Colonic mucosa (tissue), 4 donors: Measurements from ENCODE around the gene TIMM10. TPM values are rescaled to one million over a fixed set of nuclear protein-coding genes. Genes with fewer than 3 reads are reported as not detected.

Experiments used
- DNase-seq: peaks from one replicate; pipeline ENCODE4 v3.0.0-alpha.2; 2020
- H3K27ac ChIP-seq: fragments of 200-600 bp; one replicate; pipeline ENCODE4 v1.8.0; 2021
- H3K27me3 ChIP-seq: fragments of 200-600 bp; one replicate; pipeline ENCODE4 v1.8.0; 2021
- H3K36me3 ChIP-seq: fragments of 200-600 bp; one replicate; pipeline ENCODE4 v1.8.0; 2021
- H3K4me1 ChIP-seq: fragments of 200-600 bp; one replicate; pipeline ENCODE4 v1.8.0; 2021; ENCODE audit warnings: mild to moderate bottlenecking
- H3K4me3 ChIP-seq: fragments of 200-600 bp; one replicate; pipeline ENCODE4 v1.8.0; 2021
- H3K9ac ChIP-seq, 2 donors: one replicate each; pipeline ENCODE4 v1.7.0; 2013; ENCODE audit warnings: control low read depth in 2 of 2, low read depth in 2 of 2, low read length in 2 of 2
- H3K9me3 ChIP-seq: fragments of 200-600 bp; one replicate; pipeline ENCODE4 v1.8.0; 2021
- CTCF ChIP-seq: fragments of 200-600 bp; IDR thresholded peaks from one replicate; pipeline ENCODE4 v1.8.0; 2022; ENCODE audit warnings: antibody characterized with exemption, mild to moderate bottlenecking
- intact Hi-C: fragments of 100-400 bp; cut with DNase I; formaldehyde crosslinking; loops from one replicate; pipeline ENCODE4 v1.14.1; 2022
- total RNA-seq, 2 donors: library from RNA; stranded (reverse); fragmentation: NEBNext Ultra II Directional in 1 of 2; extraction: Animal tissue kit (Norgen Biotek cat#: 25700) in 1 of 2; gene quantifications; one replicate each; pipeline ENCODE4 v1.2.1, GENCODE V29; 2021
- donor health status: healthy.
- donor health status: DM: no; HTN: no; CAD: no.
- donor health status: DM: no; HTN: no; CAD: no.

The TIMM10 gene
- total RNA-seq, 2 donors from 2014 or later, result 54.8 to 67.1 TPM

GRCh38 chr11:57502376-57502775 is 28.2 kb downstream of the TIMM10 start:
- Histone ChIP-seq H3K36me3 (no peaks in the 10 kb centered on the region), H3K4me3 (no peak overlapping the region), H3K9me3 (no peaks in the 10 kb centered on the region), H3K27ac (no peak overlapping the region), H3K4me1 (peaks cover 5% of the 10 kb centered on the region), H3K27me3 (no peaks in the 10 kb centered on the region), H3K9ac (peak overlapping the region in 1 of 2 donors; percentile 8)
- no peak for DNase-seq
- no peak for TF ChIP-seq CTCF
- intact Hi-C loops, result no loop called here

GRCh38 chr11:57501953-57502352 is 28.6 kb downstream of the TIMM10 start:
- H3K4me3 ChIP-seq, result no peak overlapping the region
- no peaks in the 10 kb centered on the region for H3K27me3 ChIP-seq
- H3K27ac ChIP-seq, result no peak overlapping the region
- no peaks in the 10 kb centered on the region for H3K36me3 ChIP-seq
- no peak overlapping the region for H3K9ac ChIP-seq
- no peak for TF ChIP-seq CTCF
- peaks cover 5% of the 10 kb centered on the region for H3K4me1 ChIP-seq
- DNase-seq, result no peak
- intact Hi-C loops, result no loop called here
- no peaks in the 10 kb centered on the region for H3K9me3 ChIP-seq

- Histone ChIP-seq H3K9me3 (no peaks in the 10 kb centered on the region), H3K36me3 (no peaks in the 10 kb centered on the region), H3K9ac (no peak overlapping the region), H3K27ac (no peak overlapping the region), H3K4me3 (no peak overlapping the region), H3K4me1 (peaks cover 5% of the 10 kb centered on the region), H3K27me3 (no peaks in the 10 kb centered on the region)
- TF ChIP-seq CTCF, result no peak
- intact Hi-C loops, result no loop called here
- DNase-seq, result no peak
Observed at GRCh38 chr11:57500926-57501325, 29.6 kb downstream of the TIMM10 start.

- Histone ChIP-seq H3K9me3 (no peaks in the 10 kb centered on the region), H3K27me3 (no peaks in the 10 kb centered on the region), H3K9ac (peak overlapping the region in 1 of 2 donors; percentile 38), H3K36me3 (no peaks in the 10 kb centered on the region), H3K4me1 (peaks cover 5% of the 10 kb centered on the region), H3K4me3 (no peak overlapping the region), H3K27ac (no peak overlapping the region)
- DNase-seq, result no peak
- TF ChIP-seq CTCF, result no peak
- intact Hi-C loops, result no loop called here
Observed at GRCh38 chr11:57500515-57500914, 30.0 kb downstream of the TIMM10 start.

- no peak overlapping the region for H3K27ac ChIP-seq
- no peak for DNase-seq
- H3K4me1 ChIP-seq, result peaks cover 5% of the 10 kb centered on the region
- no peak overlapping the region for H3K4me3 ChIP-seq
- H3K9me3 ChIP-seq, result no peaks in the 10 kb centered on the region
- no peaks in the 10 kb centered on the region for H3K36me3 ChIP-seq
- no peak for TF ChIP-seq CTCF
- intact Hi-C loops, result no loop called here
- H3K9ac ChIP-seq, result peak overlapping the region in 1 of 2 donors; percentile 38
- no peaks in the 10 kb centered on the region for H3K27me3 ChIP-seq
Observed at GRCh38 chr11:57499983-57500461, 30.5 kb downstream of the TIMM10 start.
